MCF 10A (cell line): ENCODE results near the gene HPSE2. TPM values are rescaled to one million over a fixed set of nuclear protein-coding genes. Genes with fewer than 3 reads are reported as not detected.
A peak's percentile ranks its signal among the peaks of the same experiment; 100 is the strongest.

Source experiments
- BruUV-seq: library from RNA; stranded (reverse); fragments of 400-500 nt; replicated peaks from 2 replicates; lab custom pipeline; 2021; lab: Mats Ljungman, UMichigan
- CTCF ChIA-PET: fragments of 300-600 bp; sonication (Branson Sonifier 250); formaldehyde crosslinking; extraction: SDS; loops from one replicate; lab custom pipeline; 2021; ENCODE audit warnings: antibody characterized with exemption, inconsistent platforms; lab: Yijun Ruan, JAX
- POLR2A ChIA-PET: fragments of 300-600, 350-650 bp; sonication (Branson Sonifier 250); formaldehyde crosslinking; extraction: SDS; loops from one replicate; lab custom pipeline; 2020; ENCODE audit warnings: antibody characterized with exemption, inconsistent platforms; lab: Yijun Ruan, JAX
- DNase-seq: peaks from one replicate; pipeline ENCODE4 v3.0.0-alpha.2; 2018; ENCODE audit not compliant: unreplicated experiment
- H3K27ac Mint-ChIP-seq: one replicate; pipeline ENCODE4 v1.8.0; 2022; ENCODE audit warnings: mild to moderate bottlenecking, low read depth, mixed read lengths; ENCODE audit not compliant: unreplicated experiment
- H3K27me3 Mint-ChIP-seq: one replicate; pipeline ENCODE4 v1.8.0; 2022; ENCODE audit warnings: mixed read lengths; ENCODE audit not compliant: insufficient read depth, unreplicated experiment
- H3K36me3 Mint-ChIP-seq: one replicate; pipeline ENCODE4 v1.8.0; 2022; ENCODE audit warnings: mild to moderate bottlenecking, moderate library complexity, mixed read lengths; ENCODE audit not compliant: insufficient read depth, unreplicated experiment
- H3K4me1 Mint-ChIP-seq: one replicate; pipeline ENCODE4 v1.8.0; 2022; ENCODE audit warnings: mixed read lengths; ENCODE audit not compliant: insufficient read depth, unreplicated experiment
- H3K4me3 Mint-ChIP-seq: one replicate; pipeline ENCODE4 v1.8.0; 2022; ENCODE audit warnings: mild to moderate bottlenecking, moderate library complexity, mixed read lengths; ENCODE audit not compliant: unreplicated experiment
- H3K9me3 Mint-ChIP-seq: one replicate; pipeline ENCODE4 v1.8.0; 2022; ENCODE audit warnings: mixed read lengths; ENCODE audit not compliant: unreplicated experiment
- intact Hi-C: fragments of 100-400 bp; cut with micrococcal nuclease; formaldehyde crosslinking; loops from 2 replicates; pipeline ENCODE4 v1.14.1; 2022
- total RNA-seq: library from RNA; stranded (reverse); gene quantifications from 2 replicates; pipeline ENCODE4 v1.2.3, GENCODE V29; 2022
- TF ChIP-seq, protein P1 (sequence below): fragments of 200-600 bp; IDR thresholded peaks from one replicate; pipeline ENCODE4 v1.8.0; 2022; ENCODE audit warnings: antibody characterized with exemption, mild to moderate bottlenecking; ENCODE audit not compliant: unreplicated experiment

The HPSE2 gene
- total RNA-seq, 1 experiment from 2014 or later = not detected

DNA sequence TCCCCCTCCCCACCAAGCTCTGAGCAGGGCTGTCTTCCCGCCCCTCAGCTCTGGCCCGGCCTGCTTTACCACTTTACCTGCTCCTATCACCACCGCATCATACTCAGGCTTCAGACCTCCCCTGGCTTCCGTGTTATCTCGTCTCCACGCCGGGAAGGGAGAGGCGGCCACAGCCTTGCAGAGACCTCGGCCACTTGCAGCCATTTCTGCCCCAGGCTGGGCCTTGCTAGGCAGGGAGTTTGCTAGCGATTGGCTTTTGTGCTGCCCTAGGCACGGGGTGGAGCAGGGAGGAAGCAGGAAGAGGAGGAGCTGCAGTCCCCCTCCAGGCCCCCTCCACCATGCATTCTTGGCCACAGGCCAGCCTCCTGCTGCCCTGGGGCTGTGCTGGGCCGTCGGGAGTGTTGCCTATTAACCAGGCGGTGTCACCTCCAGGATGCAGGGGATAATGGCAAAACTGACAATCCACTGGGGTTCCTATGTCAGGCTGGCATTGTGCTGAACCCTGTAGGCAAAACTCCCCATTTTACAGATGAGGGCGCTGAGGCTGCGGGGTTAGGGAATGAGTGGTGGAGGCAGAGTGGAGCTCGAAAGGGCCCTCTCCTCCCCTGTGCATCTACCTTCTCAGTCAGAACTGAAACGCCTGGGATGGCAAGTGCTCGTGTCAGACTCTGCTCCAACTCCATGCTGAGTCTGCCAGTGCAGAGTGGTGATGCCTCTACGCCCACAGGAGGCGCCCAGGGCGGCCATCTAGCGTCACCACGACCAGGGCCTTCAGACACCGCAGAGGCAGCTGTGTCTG is 820.5 kb downstream of the HPSE2 start, which contains the start of gene PYROXD2:
Gene PYROXD2, minus strand, starts transcription at position 251 of the 799 bp plus-strand sequence. Its CDS starts 47 bp downstream, at position 204.
- Mint-ChIP-seq H3K27ac (peak within 1 kb of the TSS; percentile 89), H3K36me3 (peaks cover 6% of the 10 kb centered on the region), H3K9me3 (no peaks in the 10 kb centered on the region), H3K4me1 (peaks cover 5% of the 10 kb centered on the region), H3K4me3 (peak within 1 kb of the TSS; percentile 89), H3K27me3 (no peaks in the 10 kb centered on the region)
- intact Hi-C loops = no loop called here
- ChIA-PET CTCF (interaction anchor here (0.6 to 2.0 kb wide), 4 partner anchors 11 to 249 kb away, joined by 3 to 9 read pairs (median 4); no protein-coding TSS in a partner anchor), POLR2A (interaction anchor here (1.0 to 1.3 kb wide), 2 partner anchors 281 to 1016 kb away, joined by 3 to 4 read pairs; partner anchors contain the start of genes GOT1 and R3HCC1L)
- peak; percentile 81 for DNase-seq
- TF ChIP-seq, protein P1, sequence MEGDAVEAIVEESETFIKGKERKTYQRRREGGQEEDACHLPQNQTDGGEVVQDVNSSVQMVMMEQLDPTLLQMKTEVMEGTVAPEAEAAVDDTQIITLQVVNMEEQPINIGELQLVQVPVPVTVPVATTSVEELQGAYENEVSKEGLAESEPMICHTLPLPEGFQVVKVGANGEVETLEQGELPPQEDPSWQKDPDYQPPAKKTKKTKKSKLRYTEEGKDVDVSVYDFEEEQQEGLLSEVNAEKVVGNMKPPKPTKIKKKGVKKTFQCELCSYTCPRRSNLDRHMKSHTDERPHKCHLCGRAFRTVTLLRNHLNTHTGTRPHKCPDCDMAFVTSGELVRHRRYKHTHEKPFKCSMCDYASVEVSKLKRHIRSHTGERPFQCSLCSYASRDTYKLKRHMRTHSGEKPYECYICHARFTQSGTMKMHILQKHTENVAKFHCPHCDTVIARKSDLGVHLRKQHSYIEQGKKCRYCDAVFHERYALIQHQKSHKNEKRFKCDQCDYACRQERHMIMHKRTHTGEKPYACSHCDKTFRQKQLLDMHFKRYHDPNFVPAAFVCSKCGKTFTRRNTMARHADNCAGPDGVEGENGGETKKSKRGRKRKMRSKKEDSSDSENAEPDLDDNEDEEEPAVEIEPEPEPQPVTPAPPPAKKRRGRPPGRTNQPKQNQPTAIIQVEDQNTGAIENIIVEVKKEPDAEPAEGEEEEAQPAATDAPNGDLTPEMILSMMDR = no peak
- no TSS peak for BruUV-seq

DNA sequence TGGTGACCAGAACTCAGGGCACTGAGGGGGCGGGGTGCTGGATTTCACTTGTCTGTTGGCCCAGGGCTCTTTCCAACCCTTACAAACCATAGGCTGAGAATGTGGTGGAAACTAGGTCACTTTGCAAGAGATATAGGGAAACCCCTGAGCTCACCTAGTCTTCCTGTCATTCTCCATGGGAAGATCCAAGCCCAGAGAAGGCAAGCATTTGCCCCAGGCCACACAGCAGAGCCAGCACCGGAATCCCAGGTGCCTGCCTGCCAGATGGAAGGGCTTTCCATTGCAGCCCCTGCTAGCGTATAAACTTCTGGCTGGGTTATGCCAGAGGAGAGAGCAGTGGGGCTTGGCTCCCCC is 821.1 kb downstream of the HPSE2 start:
- intact Hi-C loops = no loop called here
- H3K36me3 Mint-ChIP-seq = peaks cover 6% of the 10 kb centered on the region
- H3K27ac Mint-ChIP-seq = peak overlapping the region; percentile 89
- H3K9me3 Mint-ChIP-seq = no peaks in the 10 kb centered on the region
- ChIA-PET POLR2A (interaction anchor here (1.0 to 1.3 kb wide), 2 partner anchors 280 to 1016 kb away, joined by 3 to 4 read pairs; partner anchors contain the start of genes GOT1 and R3HCC1L), CTCF (interaction anchor here (0.6 to 2.0 kb wide), 3 partner anchors 11 to 163 kb away, joined by 3 to 9 read pairs (median 4); no protein-coding TSS in a partner anchor)
- no peak for DNase-seq
- H3K4me1 Mint-ChIP-seq = peaks cover 5% of the 10 kb centered on the region
- TF ChIP-seq, protein P1 = no peak
- peak overlapping the region; percentile 89 for H3K4me3 Mint-ChIP-seq
- TSS peak; percentile 16 for BruUV-seq
- no peaks in the 10 kb centered on the region for H3K27me3 Mint-ChIP-seq

DNA sequence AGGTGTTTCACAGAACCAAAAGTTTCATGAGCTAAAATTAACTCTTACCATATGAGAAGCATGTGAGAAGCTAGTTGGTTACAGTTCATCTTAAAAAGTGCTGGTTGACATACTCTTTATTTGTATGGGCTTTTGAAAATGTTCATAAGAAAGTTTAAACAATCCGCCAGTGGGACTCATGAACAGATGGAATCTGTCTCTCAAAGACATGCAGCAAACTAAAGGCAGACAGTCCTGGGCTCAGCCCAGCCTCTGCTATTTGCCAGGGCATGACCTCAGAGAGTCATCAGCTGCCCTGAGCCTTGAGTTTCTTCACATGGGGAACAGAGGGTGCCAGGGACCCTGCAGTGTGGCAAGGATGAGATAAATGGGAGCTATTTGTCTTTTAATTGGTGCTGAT is 823.9 kb downstream of the HPSE2 start:
- peaks cover 5% of the 10 kb centered on the region for H3K4me1 Mint-ChIP-seq
- ChIA-PET POLR2A (no interaction called here), CTCF (interaction anchor here (0.6 to 1.0 kb wide), 3 partner anchors 149 to 981 kb away, joined by 3 to 5 read pairs (median 3); no protein-coding TSS in a partner anchor)
- no peak for DNase-seq
- no peaks in the 10 kb centered on the region for H3K36me3 Mint-ChIP-seq
- H3K4me3 Mint-ChIP-seq = no peak overlapping the region
- no TSS peak for BruUV-seq
- no peaks in the 10 kb centered on the region for H3K27me3 Mint-ChIP-seq
- H3K27ac Mint-ChIP-seq = no peak overlapping the region
- intact Hi-C loops = no loop called here
- H3K9me3 Mint-ChIP-seq = no peaks in the 10 kb centered on the region
- TF ChIP-seq, protein P1 = no peak

DNA sequence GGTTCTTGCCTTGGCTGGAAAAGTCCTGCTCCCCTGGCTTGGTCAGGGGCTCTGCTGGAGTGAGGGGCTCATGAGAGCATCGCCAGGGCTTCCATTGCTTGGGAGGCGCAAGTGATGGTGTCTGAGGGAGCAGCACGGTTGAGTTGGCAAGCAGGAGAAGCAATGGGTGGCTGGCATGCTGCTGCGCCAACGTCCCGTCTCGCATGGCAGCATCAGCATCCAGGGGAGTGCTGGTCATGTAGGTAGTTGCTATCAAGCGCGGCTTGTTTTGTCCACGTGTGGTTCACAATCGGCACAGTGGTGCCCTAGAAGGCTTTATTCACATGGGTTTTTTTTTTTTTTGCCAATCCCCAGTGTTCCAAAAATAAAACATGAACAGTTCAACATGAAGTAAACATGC is 824.5 kb downstream of the HPSE2 start:
- TF ChIP-seq, protein P1 = no peak
- Mint-ChIP-seq H3K4me3 (no peak overlapping the region), H3K36me3 (no peaks in the 10 kb centered on the region), H3K27ac (no peak overlapping the region), H3K4me1 (peaks cover 5% of the 10 kb centered on the region), H3K9me3 (no peaks in the 10 kb centered on the region), H3K27me3 (no peaks in the 10 kb centered on the region)
- intact Hi-C loops = no loop called here
- ChIA-PET POLR2A (no interaction called here), CTCF (no interaction called here)
- BruUV-seq = no TSS peak
- DNase-seq = no peak
